ENCODE measurements around the gene PLXDC2.

DNA sequence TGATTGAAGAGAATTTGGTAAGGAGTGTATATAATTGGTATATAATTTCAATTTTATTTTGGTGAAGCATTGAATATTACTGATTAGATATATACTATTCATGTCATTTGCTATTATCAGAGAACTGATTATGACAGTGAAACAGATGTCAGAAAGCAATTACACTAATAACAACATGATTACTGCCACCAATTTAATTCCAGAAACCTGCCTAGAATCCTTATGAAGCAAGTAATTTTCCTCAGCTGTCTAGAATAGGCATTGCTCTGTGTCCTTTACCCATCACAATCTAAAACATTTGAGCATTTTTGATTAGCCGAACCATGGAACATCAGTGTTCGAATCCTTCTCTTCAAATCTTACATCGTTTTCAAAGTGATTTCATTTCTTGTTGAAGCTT is 24.5 kb downstream of the PLXDC2 start:
- TF ChIP-seq CTCF (IDR thresholded peaks at IDR 0.05), result no peak
- TF ChIP-seq POLR2A (IDR thresholded peaks at IDR 0.05), result no peak

Data from heart left ventricle (tissue), 13 donors.